Mesendoderm (in vitro differentiated cells): ENCODE data around the gene ACOT9.

ENCODE experiments used
- DNase-seq: peaks from one replicate; pipeline ENCODE4 v3.0.0; 2013
- H2AK5ac ChIP-seq: 2 replicates; pipeline ENCODE4 v1.6.1; 2013; ENCODE audit warnings: low read length, inconsistent platforms
- H2BK120ac ChIP-seq: 2 replicates; pipeline ENCODE4 v1.6.1; 2013; ENCODE audit warnings: low read depth, mild to moderate bottlenecking, low read length, moderate library complexity, mixed read lengths
- H2BK15ac ChIP-seq: replicated peaks from 2 replicates; pipeline ENCODE4 v1.6.1; 2013; ENCODE audit warnings: low read depth, mild to moderate bottlenecking, moderate library complexity
- H2BK5ac ChIP-seq: 2 replicates; pipeline ENCODE4 v1.6.1; 2013; ENCODE audit warnings: low read length, inconsistent platforms
- H3K18ac ChIP-seq: 2 replicates; pipeline ENCODE4 v1.6.1; 2013; ENCODE audit warnings: mild to moderate bottlenecking, low read length, mixed read lengths
- H3K23ac ChIP-seq: one replicate; pipeline ENCODE4 v1.6.1; 2013; ENCODE audit warnings: low read length
- H3K27ac ChIP-seq: 2 replicates; pipeline ENCODE4 v1.5.1; 2013; ENCODE audit warnings: low read depth, mild to moderate bottlenecking, inconsistent platforms, low read length, moderate library complexity
- H3K27me3 ChIP-seq: 2 replicates; pipeline ENCODE4 v1.6.1; 2013; ENCODE audit warnings: low read length, control low read depth, mild to moderate bottlenecking, inconsistent platforms; ENCODE audit not compliant: insufficient read depth, poor library complexity
- H3K36me3 ChIP-seq: 2 replicates; pipeline ENCODE4 v1.6.1; 2013; ENCODE audit warnings: low read length, inconsistent platforms; ENCODE audit not compliant: control insufficient read depth, insufficient read depth
- H3K4ac ChIP-seq: one replicate; pipeline ENCODE4 v1.6.1; 2013; ENCODE audit warnings: low read depth, mild to moderate bottlenecking, low read length, moderate library complexity
- H3K4me1 ChIP-seq: 2 replicates; pipeline ENCODE4 v1.6.1; 2013; ENCODE audit warnings: low read depth, low read length, inconsistent platforms; ENCODE audit not compliant: control insufficient read depth
- H3K4me2 ChIP-seq: 2 replicates; pipeline ENCODE4 v1.6.1; 2013; ENCODE audit warnings: low read length
- H3K4me3 ChIP-seq: 2 replicates; pipeline ENCODE4 v1.5.1; 2013; ENCODE audit warnings: mild to moderate bottlenecking, low read length
- H3K56ac ChIP-seq: one replicate; pipeline ENCODE4 v1.6.1; 2013; ENCODE audit warnings: low read length
- H3K79me1 ChIP-seq: 2 replicates; pipeline ENCODE4 v1.6.1; 2013; ENCODE audit warnings: low read length, inconsistent platforms
- H3K79me2 ChIP-seq: 2 replicates; pipeline ENCODE4 v1.6.1; 2013; ENCODE audit warnings: mild to moderate bottlenecking, low read length; ENCODE audit not compliant: control insufficient read depth, insufficient read depth
- H3K9ac ChIP-seq: 2 replicates; pipeline ENCODE4 v1.6.1; 2013; ENCODE audit warnings: low read length, inconsistent platforms
- H4K5ac ChIP-seq: one replicate; pipeline ENCODE4 v1.6.1; 2013; ENCODE audit warnings: low read length
- H4K8ac ChIP-seq: one replicate; pipeline ENCODE4 v1.6.1; 2013; ENCODE audit warnings: low read depth, mild to moderate bottlenecking, control low read depth, low read length, moderate library complexity
- WGBS: extraction: QIAGEN DNeasy Blood & Tissue Kit; methylation state at CpG from one replicate; pipeline ENCODE4 v1.1.7; 2013; ENCODE audit warnings: low lambda C conversion rate, missing lambda C conversion rate; ENCODE audit not compliant: insufficient coverage; ENCODE audit errors: extremely low coverage; 5-methylcytosine and 5-hydroxymethylcytosine counted together

ACOT9 gene

GRCh38 chrX:23787745-23788118 is 44.7 kb upstream of the ACOT9 start:
- no peak overlapping the region for H3K56ac ChIP-seq
- no peak overlapping the region for H3K27ac ChIP-seq
- no peak overlapping the region for H2BK120ac ChIP-seq
- no peak overlapping the region for H3K18ac ChIP-seq
- no peaks in the 10 kb centered on the region for H3K36me3 ChIP-seq
- no peak overlapping the region for H2AK5ac ChIP-seq
- H2BK5ac ChIP-seq, result no peak overlapping the region
- H3K9ac ChIP-seq, result no peak overlapping the region
- no peaks in the 10 kb centered on the region for H3K4me1 ChIP-seq
- H3K4me2 ChIP-seq, result no peak overlapping the region
- H3K4me3 ChIP-seq, result no peak overlapping the region
- H3K23ac ChIP-seq, result no peak overlapping the region
- no peaks in the 10 kb centered on the region for H3K79me2 ChIP-seq
- no peak overlapping the region for H2BK15ac ChIP-seq
- H3K27me3 ChIP-seq, result no peaks in the 10 kb centered on the region
- WGBS, result no CpG with 5 or more reads among the region's 2 CpGs
- H4K5ac ChIP-seq, result no peak overlapping the region
- no peak for DNase-seq
- no peak overlapping the region for H4K8ac ChIP-seq
- no peak overlapping the region for H3K4ac ChIP-seq
- H3K79me1 ChIP-seq, result no peaks in the 10 kb centered on the region

GRCh38 chrX:23786268-23786815 is 43.3 kb upstream of the ACOT9 start:
- H4K5ac ChIP-seq, result no peak overlapping the region
- no peak overlapping the region for H2AK5ac ChIP-seq
- no CpG with 5 or more reads among the region's 11 CpGs for WGBS
- H3K56ac ChIP-seq, result no peak overlapping the region
- no peak overlapping the region for H3K4ac ChIP-seq
- no peak overlapping the region for H3K9ac ChIP-seq
- H3K18ac ChIP-seq, result no peak overlapping the region
- no peaks in the 10 kb centered on the region for H3K4me1 ChIP-seq
- H3K79me1 ChIP-seq, result no peaks in the 10 kb centered on the region
- no peak overlapping the region for H3K27ac ChIP-seq
- H2BK120ac ChIP-seq, result no peak overlapping the region
- H3K4me2 ChIP-seq, result no peak overlapping the region
- no peaks in the 10 kb centered on the region for H3K36me3 ChIP-seq
- no peak overlapping the region for H3K23ac ChIP-seq
- H2BK15ac ChIP-seq, result no peak overlapping the region
- H4K8ac ChIP-seq, result no peak overlapping the region
- DNase-seq, result no peak
- no peak overlapping the region for H3K4me3 ChIP-seq
- no peak overlapping the region for H2BK5ac ChIP-seq
- H3K27me3 ChIP-seq, result no peaks in the 10 kb centered on the region
- H3K79me2 ChIP-seq, result no peaks in the 10 kb centered on the region

- Histone ChIP-seq H2BK15ac (no peak overlapping the region), H2BK120ac (no peak overlapping the region), H3K27ac (no peak overlapping the region), H3K4me3 (no peak overlapping the region), H3K4me2 (no peak overlapping the region), H3K56ac (no peak overlapping the region), H3K4me1 (no peaks in the 10 kb centered on the region), H3K23ac (no peak overlapping the region), H3K79me1 (no peaks in the 10 kb centered on the region), H2BK5ac (no peak overlapping the region), H4K8ac (no peak overlapping the region), H3K79me2 (no peaks in the 10 kb centered on the region), H3K9ac (no peak overlapping the region), H3K18ac (no peak overlapping the region), H3K4ac (no peak overlapping the region), H2AK5ac (no peak overlapping the region), H3K36me3 (no peaks in the 10 kb centered on the region), H3K27me3 (no peaks in the 10 kb centered on the region), H4K5ac (no peak overlapping the region)
- no CpG with 5 or more reads among the region's 2 CpGs for WGBS
- DNase-seq, result no peak
These were observed 42.5 kb upstream of the ACOT9 start for GRCh38 chrX:23785580-23785979.

- H3K4me1 ChIP-seq, result no peaks in the 10 kb centered on the region
- no peak overlapping the region for H3K23ac ChIP-seq
- H3K9ac ChIP-seq, result no peak overlapping the region
- no peak overlapping the region for H3K4ac ChIP-seq
- WGBS, result no CpG with 5 or more reads among the region's 8 CpGs
- H2BK15ac ChIP-seq, result no peak overlapping the region
- no peak overlapping the region for H3K56ac ChIP-seq
- no peak overlapping the region for H2BK120ac ChIP-seq
- no peak overlapping the region for H2AK5ac ChIP-seq
- no peak overlapping the region for H4K5ac ChIP-seq
- no peaks in the 10 kb centered on the region for H3K36me3 ChIP-seq
- no peaks in the 10 kb centered on the region for H3K27me3 ChIP-seq
- H3K27ac ChIP-seq, result no peak overlapping the region
- no peak overlapping the region for H3K4me2 ChIP-seq
- H3K79me1 ChIP-seq, result no peaks in the 10 kb centered on the region
- H4K8ac ChIP-seq, result no peak overlapping the region
- no peak overlapping the region for H3K4me3 ChIP-seq
- H3K18ac ChIP-seq, result no peak overlapping the region
- no peak for DNase-seq
- H2BK5ac ChIP-seq, result no peak overlapping the region
- no peaks in the 10 kb centered on the region for H3K79me2 ChIP-seq
These were observed 41.6 kb upstream of the ACOT9 start for GRCh38 chrX:23784470-23785331.

- WGBS, result no CpG with 5 or more reads among the region's 21 CpGs
- Histone ChIP-seq H2BK15ac (no peak overlapping the region), H2BK120ac (no peak overlapping the region), H3K36me3 (no peaks in the 10 kb centered on the region), H3K9ac (peak overlapping the region; percentile 64), H4K8ac (no peak overlapping the region), H3K56ac (peak overlapping the region; percentile 74), H3K18ac (no peak overlapping the region), H3K4ac (no peak overlapping the region), H2BK5ac (no peak overlapping the region), H4K5ac (no peak overlapping the region), H2AK5ac (no peak overlapping the region), H3K79me2 (no peaks in the 10 kb centered on the region), H3K27me3 (no peaks in the 10 kb centered on the region), H3K27ac (no peak overlapping the region), H3K4me2 (peak overlapping the region; percentile 59), H3K23ac (no peak overlapping the region), H3K79me1 (no peaks in the 10 kb centered on the region), H3K4me1 (no peaks in the 10 kb centered on the region), H3K4me3 (peak overlapping the region; percentile 35)
- DNase-seq, result no peak
These were observed 40.8 kb upstream of the ACOT9 start for GRCh38 chrX:23783589-23784469.
